Stimulated activated naive CD8-positive, alpha-beta T cell treated with anti-CD3 and anti-CD28 coated beads, Interleukin-15, Interleukin-2, amounts not matched to agents 100 ng/mL and 50 ng/mL, for 24 hours (primary cell): ENCODE data around the gene KCNQ4.

Experiments used
- H3K27ac Mint-ChIP-seq: one replicate; pipeline ENCODE4 v1.8.0; 2021; ENCODE audit warnings: mild to moderate bottlenecking, mixed read lengths
- H3K27me3 Mint-ChIP-seq: one replicate; pipeline ENCODE4 v1.8.0; 2021; ENCODE audit warnings: mixed read lengths
- H3K36me3 Mint-ChIP-seq: one replicate; pipeline ENCODE4 v1.8.0; 2021; ENCODE audit warnings: low read depth, mixed read lengths
- H3K4me1 Mint-ChIP-seq: one replicate; pipeline ENCODE4 v1.8.0; 2021; ENCODE audit warnings: low read depth, mixed read lengths
- H3K4me3 Mint-ChIP-seq: one replicate; pipeline ENCODE4 v1.8.0; 2021; ENCODE audit warnings: mild to moderate bottlenecking, mixed read lengths
- H3K9me3 Mint-ChIP-seq: one replicate; pipeline ENCODE4 v1.8.0; 2021; ENCODE audit warnings: mixed read lengths

Gene KCNQ4

GRCh38 chr1:40793617-40794016 is 10.0 kb downstream of the KCNQ4 start:
- Mint-ChIP-seq H3K4me3 (no peak overlapping the region), H3K9me3 (no peaks in the 10 kb centered on the region), H3K36me3 (no peaks in the 10 kb centered on the region), H3K4me1 (peaks cover 36% of the 10 kb centered on the region), H3K27me3 (no peaks in the 10 kb centered on the region), H3K27ac (no peak overlapping the region)

- Mint-ChIP-seq H3K9me3 (no peaks in the 10 kb centered on the region), H3K4me3 (no peak overlapping the region), H3K36me3 (no peaks in the 10 kb centered on the region), H3K27ac (no peak overlapping the region), H3K27me3 (no peaks in the 10 kb centered on the region), H3K4me1 (peaks cover 36% of the 10 kb centered on the region)
Observed at GRCh38 chr1:40794048-40794447, 10.5 kb downstream of the KCNQ4 start.

- peak overlapping the region; percentile 67 for H3K27ac Mint-ChIP-seq
- peak overlapping the region; percentile 57 for H3K4me3 Mint-ChIP-seq
- no peaks in the 10 kb centered on the region for H3K27me3 Mint-ChIP-seq
- H3K36me3 Mint-ChIP-seq, result no peaks in the 10 kb centered on the region
- peaks cover 38% of the 10 kb centered on the region for H3K4me1 Mint-ChIP-seq
- no peaks in the 10 kb centered on the region for H3K9me3 Mint-ChIP-seq
Observed at GRCh38 chr1:40794974-40795715, 11.6 kb downstream of the KCNQ4 start.

GRCh38 chr1:40795811-40796586 is 12.4 kb downstream of the KCNQ4 start:
- no peaks in the 10 kb centered on the region for H3K27me3 Mint-ChIP-seq
- peak overlapping the region; percentile 67 for H3K27ac Mint-ChIP-seq
- peak overlapping the region; percentile 57 for H3K4me3 Mint-ChIP-seq
- H3K36me3 Mint-ChIP-seq, result no peaks in the 10 kb centered on the region
- peaks cover 47% of the 10 kb centered on the region for H3K4me1 Mint-ChIP-seq
- no peaks in the 10 kb centered on the region for H3K9me3 Mint-ChIP-seq

- Mint-ChIP-seq H3K4me1 (peaks cover 58% of the 10 kb centered on the region), H3K27me3 (no peaks in the 10 kb centered on the region), H3K36me3 (no peaks in the 10 kb centered on the region), H3K27ac (peak overlapping the region; percentile 24), H3K9me3 (no peaks in the 10 kb centered on the region), H3K4me3 (no peak overlapping the region)
Observed at GRCh38 chr1:40796939-40797667, 13.5 kb downstream of the KCNQ4 start.

- no peak overlapping the region for H3K27ac Mint-ChIP-seq
- peaks cover 60% of the 10 kb centered on the region for H3K4me1 Mint-ChIP-seq
- no peak overlapping the region for H3K4me3 Mint-ChIP-seq
- no peaks in the 10 kb centered on the region for H3K9me3 Mint-ChIP-seq
- no peaks in the 10 kb centered on the region for H3K27me3 Mint-ChIP-seq
- no peaks in the 10 kb centered on the region for H3K36me3 Mint-ChIP-seq
Observed at GRCh38 chr1:40797668-40798010, 14.1 kb downstream of the KCNQ4 start.

GRCh38 chr1:40798366-40799281 is 15.0 kb downstream of the KCNQ4 start:
- H3K27me3 Mint-ChIP-seq, result no peaks in the 10 kb centered on the region
- no peaks in the 10 kb centered on the region for H3K36me3 Mint-ChIP-seq
- no peaks in the 10 kb centered on the region for H3K9me3 Mint-ChIP-seq
- no peak overlapping the region for H3K27ac Mint-ChIP-seq
- H3K4me3 Mint-ChIP-seq, result no peak overlapping the region
- H3K4me1 Mint-ChIP-seq, result peaks cover 63% of the 10 kb centered on the region

- peaks cover 55% of the 10 kb centered on the region for H3K4me1 Mint-ChIP-seq
- no peak overlapping the region for H3K27ac Mint-ChIP-seq
- no peak overlapping the region for H3K4me3 Mint-ChIP-seq
- H3K36me3 Mint-ChIP-seq, result no peaks in the 10 kb centered on the region
- no peaks in the 10 kb centered on the region for H3K27me3 Mint-ChIP-seq
- no peaks in the 10 kb centered on the region for H3K9me3 Mint-ChIP-seq
Observed at GRCh38 chr1:40799351-40799867, 15.8 kb downstream of the KCNQ4 start.

- H3K4me1 Mint-ChIP-seq, result peaks cover 36% of the 10 kb centered on the region
- peak overlapping the region; percentile 62 for H3K4me3 Mint-ChIP-seq
- no peaks in the 10 kb centered on the region for H3K27me3 Mint-ChIP-seq
Observed at GRCh38 chr1:40801742-40802077, 18.1 kb downstream of the KCNQ4 start.

GRCh38 chr1:40802078-40802741 is 18.6 kb downstream of the KCNQ4 start:
- H3K27me3 Mint-ChIP-seq, result no peaks in the 10 kb centered on the region
- H3K4me1 Mint-ChIP-seq, result peaks cover 31% of the 10 kb centered on the region
- peak overlapping the region; percentile 72 for H3K27ac Mint-ChIP-seq
- H3K36me3 Mint-ChIP-seq, result no peaks in the 10 kb centered on the region
- H3K9me3 Mint-ChIP-seq, result no peaks in the 10 kb centered on the region
- H3K4me3 Mint-ChIP-seq, result peak overlapping the region; percentile 62

More at GRCh38 chr1:40801742-40802077, 18.1 kb downstream of the KCNQ4 start:
- no peaks in the 10 kb centered on the region for H3K36me3 Mint-ChIP-seq
- no peaks in the 10 kb centered on the region for H3K9me3 Mint-ChIP-seq
- peak overlapping the region; percentile 72 for H3K27ac Mint-ChIP-seq

- no peaks in the 10 kb centered on the region for H3K27me3 Mint-ChIP-seq
- no peaks in the 10 kb centered on the region for H3K36me3 Mint-ChIP-seq
- H3K27ac Mint-ChIP-seq, result no peak overlapping the region
- no peaks in the 10 kb centered on the region for H3K9me3 Mint-ChIP-seq
- peak overlapping the region; percentile 48 for H3K4me3 Mint-ChIP-seq
- H3K4me1 Mint-ChIP-seq, result peaks cover 27% of the 10 kb centered on the region
Observed at GRCh38 chr1:40802742-40803113, 19.1 kb downstream of the KCNQ4 start.

- Mint-ChIP-seq H3K27ac (no peak overlapping the region), H3K4me3 (no peak overlapping the region), H3K4me1 (peaks cover 28% of the 10 kb centered on the region), H3K36me3 (no peaks in the 10 kb centered on the region), H3K9me3 (no peaks in the 10 kb centered on the region), H3K27me3 (no peaks in the 10 kb centered on the region)
Observed at GRCh38 chr1:40803447-40803846, 19.9 kb downstream of the KCNQ4 start.

GRCh38 chr1:40803902-40804301 is 20.3 kb downstream of the KCNQ4 start:
- Mint-ChIP-seq H3K27me3 (no peaks in the 10 kb centered on the region), H3K36me3 (no peaks in the 10 kb centered on the region), H3K27ac (no peak overlapping the region), H3K4me1 (peaks cover 32% of the 10 kb centered on the region), H3K4me3 (no peak overlapping the region), H3K9me3 (no peaks in the 10 kb centered on the region)

- no peaks in the 10 kb centered on the region for H3K27me3 Mint-ChIP-seq
- no peak overlapping the region for H3K27ac Mint-ChIP-seq
- H3K9me3 Mint-ChIP-seq, result no peaks in the 10 kb centered on the region
Observed at GRCh38 chr1:40806240-40806639, 22.7 kb downstream of the KCNQ4 start.

More at GRCh38 chr1:40806240-40806639, 22.7 kb downstream of the KCNQ4 start:
- H3K4me1 Mint-ChIP-seq, result peaks cover 36% of the 10 kb centered on the region
- H3K36me3 Mint-ChIP-seq, result no peaks in the 10 kb centered on the region
- H3K4me3 Mint-ChIP-seq, result no peak overlapping the region
